Neutrophil (primary cell): ENCODE data around the gene CD47.
A peak's percentile ranks its signal among the peaks of the same experiment; 100 is the strongest.

Experiments used
- H3K27ac ChIP-seq: fragments of 200-600 bp; sonication (generic); 2 replicates; pipeline ENCODE4 v1.5.1; 2016; ENCODE audit warnings: mild to moderate bottlenecking, moderate library complexity
- H3K27me3 ChIP-seq: fragments of 200-600 bp; sonication (generic); 2 replicates; pipeline ENCODE4 v1.6.0; 2016; ENCODE audit warnings: mild to moderate bottlenecking
- H3K36me3 ChIP-seq: fragments of 200-600 bp; sonication (generic); 2 replicates; pipeline ENCODE4 v1.5.1; 2017
- H3K4me1 ChIP-seq, 2 experiments: fragments of 200-600 bp in 1 of 2; sonication (generic) in 1 of 2; 1 replicate in 1 of 2; 2 replicates in 1 of 2; pipeline versions ENCODE4 v1.5.1 to v1.6.1; 2013 to 2016; ENCODE audit warnings: low read depth in 1 of 2, low read length in 1 of 2, mild to moderate bottlenecking in 1 of 2, moderate library complexity in 1 of 2; ENCODE audit not compliant: control insufficient read depth in 1 of 2, insufficient read depth in 1 of 2
- H3K4me3 ChIP-seq, 2 experiments: fragments of 200-600 bp in 1 of 2; sonication (generic) in 1 of 2; 1 replicate in 1 of 2; 2 replicates in 1 of 2; pipeline ENCODE4 v1.5.1; 2013 to 2016; ENCODE audit warnings: low read depth in 1 of 2, low read length in 1 of 2, mild to moderate bottlenecking in 1 of 2, moderate library complexity in 1 of 2
- H3K9me3 ChIP-seq: fragments of 200-600 bp; sonication (generic); 2 replicates; pipeline ENCODE4 v1.5.1; 2016
- TF ChIP-seq, protein P1 (sequence below): fragments of 200-600 bp; sonication (generic); IDR thresholded peaks from 2 replicates; pipeline ENCODE4 v1.5.1; 2016; ENCODE audit warnings: antibody characterized with exemption

Gene CD47

DNA sequence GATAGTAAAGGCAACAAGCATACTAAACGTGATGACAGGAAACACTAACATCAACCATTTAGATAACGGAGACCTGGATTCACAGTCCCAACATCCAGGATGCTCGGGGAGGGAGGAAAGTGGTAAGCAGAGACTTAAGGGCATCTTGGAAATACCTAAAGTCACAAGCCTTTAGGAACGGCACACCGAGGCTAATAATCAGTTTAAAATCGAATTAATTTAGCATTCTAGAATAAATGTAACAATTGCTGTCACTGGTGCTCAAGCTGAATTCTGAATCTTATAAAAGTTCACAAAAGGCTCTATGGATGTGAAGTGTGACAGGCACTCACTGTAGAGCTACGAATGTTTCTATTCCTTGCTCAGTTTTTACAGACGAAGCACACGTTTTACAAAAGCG is 1.3 kb downstream of the CD47 start:
- TF ChIP-seq, protein P1, sequence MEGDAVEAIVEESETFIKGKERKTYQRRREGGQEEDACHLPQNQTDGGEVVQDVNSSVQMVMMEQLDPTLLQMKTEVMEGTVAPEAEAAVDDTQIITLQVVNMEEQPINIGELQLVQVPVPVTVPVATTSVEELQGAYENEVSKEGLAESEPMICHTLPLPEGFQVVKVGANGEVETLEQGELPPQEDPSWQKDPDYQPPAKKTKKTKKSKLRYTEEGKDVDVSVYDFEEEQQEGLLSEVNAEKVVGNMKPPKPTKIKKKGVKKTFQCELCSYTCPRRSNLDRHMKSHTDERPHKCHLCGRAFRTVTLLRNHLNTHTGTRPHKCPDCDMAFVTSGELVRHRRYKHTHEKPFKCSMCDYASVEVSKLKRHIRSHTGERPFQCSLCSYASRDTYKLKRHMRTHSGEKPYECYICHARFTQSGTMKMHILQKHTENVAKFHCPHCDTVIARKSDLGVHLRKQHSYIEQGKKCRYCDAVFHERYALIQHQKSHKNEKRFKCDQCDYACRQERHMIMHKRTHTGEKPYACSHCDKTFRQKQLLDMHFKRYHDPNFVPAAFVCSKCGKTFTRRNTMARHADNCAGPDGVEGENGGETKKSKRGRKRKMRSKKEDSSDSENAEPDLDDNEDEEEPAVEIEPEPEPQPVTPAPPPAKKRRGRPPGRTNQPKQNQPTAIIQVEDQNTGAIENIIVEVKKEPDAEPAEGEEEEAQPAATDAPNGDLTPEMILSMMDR, result no peak
- Histone ChIP-seq H3K27ac (peak overlapping the region; percentile 96), H3K4me1 (peaks cover 57 to 60% of the 10 kb centered on the region in 2 experiments), H3K4me3 (peak overlapping the region; percentile 90 to 97), H3K27me3 (no peaks in the 10 kb centered on the region), H3K9me3 (no peaks in the 10 kb centered on the region), H3K36me3 (no peaks in the 10 kb centered on the region)

DNA sequence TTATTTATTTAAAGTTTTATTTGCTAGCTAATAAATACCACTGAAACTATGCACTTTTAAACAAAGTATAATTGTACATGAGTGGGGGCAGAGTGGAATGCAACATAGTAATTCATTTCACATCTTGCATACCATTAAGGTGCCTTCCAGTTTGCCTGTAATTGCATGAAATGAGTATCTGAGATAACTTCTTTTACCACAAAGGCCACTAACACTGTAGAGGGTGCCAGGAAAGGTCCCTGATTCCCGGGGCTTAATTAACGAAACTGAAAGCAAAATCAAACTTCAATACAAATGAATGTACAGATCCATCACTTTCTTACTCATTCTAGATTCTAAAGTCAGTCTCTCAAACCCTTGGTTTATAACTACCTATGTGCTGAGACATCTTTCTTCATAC is 2.1 kb downstream of the CD47 start:
- TF ChIP-seq, protein P1, result no peak
- Histone ChIP-seq H3K4me3 (peak overlapping the region; percentile 90 to 97), H3K4me1 (peaks cover 65 to 69% of the 10 kb centered on the region in 2 experiments), H3K27ac (peak overlapping the region; percentile 96), H3K27me3 (no peaks in the 10 kb centered on the region), H3K9me3 (no peaks in the 10 kb centered on the region), H3K36me3 (no peaks in the 10 kb centered on the region)

DNA sequence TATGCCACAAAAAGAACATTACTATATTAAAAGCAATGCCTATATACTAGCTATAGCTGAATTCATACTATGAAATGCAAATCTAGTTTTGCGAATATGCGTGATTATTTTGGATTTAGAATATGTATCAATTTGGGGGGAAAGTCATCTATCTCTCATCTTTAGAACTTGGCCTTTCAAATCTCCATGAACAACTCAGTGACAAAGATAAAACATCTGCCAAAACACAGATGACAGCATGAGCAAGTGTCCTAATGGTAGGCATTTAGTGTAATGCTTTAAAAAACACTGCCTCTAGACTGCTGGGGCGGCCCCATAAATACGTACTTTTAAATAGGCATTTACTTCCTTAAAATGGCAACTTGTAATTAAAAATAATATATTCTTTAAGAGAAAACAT is 2.7 kb downstream of the CD47 start:
- Histone ChIP-seq H3K36me3 (no peaks in the 10 kb centered on the region), H3K4me3 (peak overlapping the region; percentile 90 to 97), H3K9me3 (no peaks in the 10 kb centered on the region), H3K27ac (peak overlapping the region; percentile 96), H3K4me1 (peaks cover 71 to 74% of the 10 kb centered on the region in 2 experiments), H3K27me3 (no peaks in the 10 kb centered on the region)
- TF ChIP-seq, protein P1, result no peak

DNA sequence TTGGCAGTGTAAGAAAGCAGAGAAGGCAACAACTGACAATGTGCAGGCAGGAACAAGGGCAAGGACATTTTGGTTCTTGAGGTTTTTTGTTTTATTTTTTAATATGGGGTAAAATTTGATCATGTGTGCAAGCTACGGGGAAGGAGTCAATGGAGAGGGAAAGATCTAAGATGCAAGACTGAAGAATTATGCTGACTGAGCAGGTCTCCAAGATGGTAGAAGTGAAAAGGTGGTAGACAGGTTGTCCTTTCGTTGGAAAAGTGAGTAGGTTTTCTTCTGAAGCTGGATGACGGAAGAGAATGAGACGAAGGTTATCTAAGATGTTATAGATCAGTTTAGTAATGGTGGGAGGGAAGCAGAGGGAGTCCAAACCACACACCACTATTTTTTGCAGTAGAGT is 4.2 kb downstream of the CD47 start:
- peaks cover 82 to 83% of the 10 kb centered on the region in 2 experiments for H3K4me1 ChIP-seq
- H3K4me3 ChIP-seq, result no peak overlapping the region
- no peaks in the 10 kb centered on the region for H3K9me3 ChIP-seq
- no peaks in the 10 kb centered on the region for H3K27me3 ChIP-seq
- TF ChIP-seq, protein P1, result no peak
- H3K27ac ChIP-seq, result peak overlapping the region; percentile 96
- no peaks in the 10 kb centered on the region for H3K36me3 ChIP-seq

DNA sequence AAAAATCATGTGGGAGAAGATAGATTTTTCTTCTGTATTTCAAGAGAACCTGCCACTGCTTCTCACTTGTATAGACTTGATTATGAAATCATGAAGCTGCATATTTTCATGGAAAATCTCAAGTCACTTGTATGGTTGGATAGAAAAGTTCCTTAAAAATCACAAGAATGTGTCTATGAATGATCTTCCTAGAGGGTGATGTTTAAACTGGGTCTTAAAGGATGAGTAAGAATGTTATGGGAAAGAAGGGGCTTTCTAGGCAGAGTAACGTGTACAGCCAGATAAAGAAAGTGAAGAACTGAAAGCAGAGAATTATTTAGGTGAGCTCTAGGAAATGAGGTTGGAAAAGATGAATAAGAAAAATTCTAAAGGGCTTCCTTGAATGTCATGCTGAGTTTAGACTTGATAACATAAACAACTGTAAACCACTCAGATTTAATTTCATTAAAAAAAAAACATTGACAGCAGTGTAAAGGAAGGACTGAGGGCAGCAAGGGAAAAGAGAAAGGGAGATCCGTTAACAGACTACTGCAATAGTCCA is 5.0 kb downstream of the CD47 start:
- H3K36me3 ChIP-seq, result no peaks in the 10 kb centered on the region
- H3K27ac ChIP-seq, result peak overlapping the region; percentile 96
- H3K27me3 ChIP-seq, result no peaks in the 10 kb centered on the region
- peaks cover 84 to 87% of the 10 kb centered on the region in 2 experiments for H3K4me1 ChIP-seq
- H3K4me3 ChIP-seq, result no peak overlapping the region
- TF ChIP-seq, protein P1, result no peak
- H3K9me3 ChIP-seq, result no peaks in the 10 kb centered on the region
